B cell (primary cell): Measurements from ENCODE around the gene C20orf204. TPM values are rescaled to one million over a fixed set of nuclear protein-coding genes. Genes with fewer than 3 reads are reported as not detected.

ENCODE experiments used
- ATAC-seq: fragments of 200-7000 bp; cut with Tn5 transposase; one replicate; pipeline ENCODE4 v1.10.0; 2021; ENCODE audit warnings: low read depth, mild to moderate bottlenecking, moderate number of reproducible peaks, moderate library complexity
- CTCF ChIA-PET: fragments of 350-600 bp; sonication (Branson Sonifier 250); formaldehyde crosslinking; loops from one replicate; lab custom pipeline; 2021; ENCODE audit warnings: antibody characterized with exemption, inconsistent platforms; lab: Charles Lee
- POLR2A ChIA-PET: fragments of 350-600 bp; sonication (Branson Sonifier 250); formaldehyde crosslinking; loops from one replicate; lab custom pipeline; 2021; ENCODE audit warnings: antibody characterized with exemption; lab: Charles Lee
- DNase-seq: peaks from one replicate; pipeline ENCODE4 v3.0.0; 2013
- H2AFZ ChIP-seq: 2 replicates; pipeline ENCODE4 v1.6.1; 2012; ENCODE audit warnings: mild to moderate bottlenecking, low read depth, low read length; ENCODE audit not compliant: insufficient read depth, poor library complexity, severe bottlenecking
- H3K27ac ChIP-seq, 2 donors: 1 replicate in 1 of 2; 2 replicates in 1 of 2; pipeline ENCODE4 v1.5.1; 2012 to 2013; ENCODE audit warnings: low read length in 2 of 2, mild to moderate bottlenecking in 2 of 2, moderate library complexity in 1 of 2
- H3K27me3 ChIP-seq, 4 experiments: fragments of 200-600 bp in 1 of 4; sonication (generic) in 1 of 4; replicated peaks in 1 of 4; 1 replicate in 2 of 4; 2 replicates in 2 of 4; pipeline versions ENCODE4 v1.6.1 to v1.7.0; 2013 to 2016; ENCODE audit warnings: low read length in 3 of 4, mild to moderate bottlenecking in 2 of 4, mixed read lengths in 1 of 4, moderate library complexity in 1 of 4; ENCODE audit not compliant: insufficient read depth in 4 of 4, control insufficient read depth in 3 of 4; ENCODE audit errors: control extremely low read depth in 1 of 4
- H3K36me3 ChIP-seq, 2 experiments: replicated peaks in 1 of 2; 1 replicate in 1 of 2; 2 replicates in 1 of 2; pipeline versions ENCODE4 v1.6.1 to v1.7.1; 2013; ENCODE audit warnings: low read length in 1 of 2; ENCODE audit not compliant: insufficient read depth in 2 of 2, control insufficient read depth in 1 of 2; ENCODE audit errors: control extremely low read depth in 1 of 2, extremely low read depth in 1 of 2
- H3K4me1 ChIP-seq, 2 donors: fragments of 200-600 bp in 1 of 2; sonication (generic) in 1 of 2; 1 replicate in 1 of 2; 2 replicates in 1 of 2; pipeline versions ENCODE4 v1.5.1 to v1.6.1; 2013 to 2017; ENCODE audit warnings: low read length in 2 of 2; ENCODE audit not compliant: control insufficient read depth in 2 of 2, insufficient read depth in 2 of 2
- H3K4me2 ChIP-seq: replicated peaks from 2 replicates; pipeline ENCODE3; 2012; ENCODE audit warnings: mild to moderate bottlenecking, low read depth, low read length; ENCODE audit not compliant: poor library complexity, severe bottlenecking
- H3K4me3 ChIP-seq, 5 experiments: fragments of 200-600 bp in 1 of 5; sonication (generic) in 1 of 5; 1 replicate in 3 of 5; 2 replicates in 2 of 5; pipeline versions ENCODE4 v1.5.1 to v1.7.0; 2011 to 2016; ENCODE audit warnings: low read length in 4 of 5, mild to moderate bottlenecking in 4 of 5, low read depth in 2 of 5, control low read depth in 1 of 5, moderate library complexity in 1 of 5; ENCODE audit not compliant: insufficient read depth in 1 of 5; ENCODE audit errors: control extremely low read depth in 1 of 5, extremely low read depth in 1 of 5
- H3K79me2 ChIP-seq: fragments of 200-600 bp; sonication (generic); one replicate; pipeline ENCODE4 v1.6.0; 2016; ENCODE audit warnings: low read length; ENCODE audit not compliant: control insufficient read depth, insufficient read depth
- H3K9ac ChIP-seq: fragments of 200-600 bp; sonication (generic); 2 replicates; pipeline ENCODE4 v1.6.1; 2017; ENCODE audit warnings: mild to moderate bottlenecking, low read length, moderate library complexity
- H3K9me3 ChIP-seq, 3 donors: one replicate each; pipeline versions ENCODE4 v1.6.1 to v1.7.1; 2013; ENCODE audit warnings: low read length in 2 of 3; ENCODE audit not compliant: control insufficient read depth in 2 of 3, insufficient read depth in 1 of 3; ENCODE audit errors: control extremely low read depth in 1 of 3
- H4K20me1 ChIP-seq: 2 replicates; pipeline ENCODE4 v1.6.0; 2012; ENCODE audit warnings: mild to moderate bottlenecking, low read length; ENCODE audit not compliant: insufficient read depth, control insufficient read depth, poor library complexity, severe bottlenecking
- H3K27ac Mint-ChIP-seq: one replicate; pipeline ENCODE4 v1.8.0; 2021; ENCODE audit warnings: mixed read lengths
- H3K27me3 Mint-ChIP-seq: one replicate; pipeline ENCODE4 v1.8.0; 2021; ENCODE audit warnings: mixed read lengths
- H3K4me1 Mint-ChIP-seq: one replicate; pipeline ENCODE4 v1.8.0; 2021; ENCODE audit warnings: mixed read lengths
- H3K4me3 Mint-ChIP-seq: one replicate; pipeline ENCODE4 v1.8.0; 2021; ENCODE audit warnings: mixed read lengths
- H3K9me3 Mint-ChIP-seq: one replicate; pipeline ENCODE4 v1.8.0; 2022; ENCODE audit warnings: mixed read lengths; ENCODE audit not compliant: insufficient read depth
- EZH2 ChIP-seq: IDR thresholded peaks from 2 replicates; pipeline ENCODE4 v1.6.1; 2012; ENCODE audit warnings: borderline replicate concordance, low read depth, mild to moderate bottlenecking, moderate library complexity, low read length; ENCODE audit not compliant: insufficient read depth, poor library complexity, severe bottlenecking
- WGBS: methylation state at CpG from one replicate; pipeline ENCODE4 v1.1.5; 2013; ENCODE audit warnings: missing lambda C conversion rate; ENCODE audit not compliant: insufficient coverage; 5-methylcytosine and 5-hydroxymethylcytosine counted together
- intact Hi-C: fragments of 100-400 bp; cut with micrococcal nuclease; formaldehyde crosslinking; loops from one replicate; pipeline ENCODE4 v1.10.0; 2022
- polyA plus RNA-seq: library from polyadenylated mRNA; depleted of rRNA; stranded (reverse); fragments of >200 nt; gene quantifications from 2 replicates; pipeline ENCODE4 v1.2.3, GENCODE V29; 2012
- total RNA-seq, 2 donors: library from RNA; stranded (reverse); fragments of 120-200 nt in 1 of 2; gene quantifications; 1 replicate in 1 of 2; 2 replicates in 1 of 2; pipeline versions ENCODE4 v1.2.3 to v1.2.4, GENCODE V29; 2013 to 2022
- TF ChIP-seq, protein P1 (sequence below): fragments of 200-600 bp; IDR thresholded peaks from one replicate; pipeline ENCODE4 v1.8.0; 2022; ENCODE audit warnings: antibody characterized with exemption, mild to moderate bottlenecking

C20orf204 gene
- total and polyA plus RNA-seq, 2 donors (not counting 1 experiment from before 2014, with no cell fraction given), result 0.24 to 2.5 TPM

GRCh38 chr20:64022671-64023360, 13.2 kb upstream of the C20orf204 start:
- Histone ChIP-seq H3K27me3 (no peaks in the 10 kb centered on the region), H3K4me1 (no peaks in the 10 kb centered on the region), H3K27ac (no peak overlapping the region), H3K36me3 (peaks cover 3 to 86% of the 10 kb centered on the region in 2 experiments), H2AFZ (no peak overlapping the region), H3K4me2 (no peak overlapping the region), H3K9ac (no peak overlapping the region), H3K9me3 (no peaks in the 10 kb centered on the region), H3K4me3 (no peak overlapping the region), H4K20me1 (peaks cover 60% of the 10 kb centered on the region), H3K79me2 (peaks cover 31% of the 10 kb centered on the region)
- H3K27me3 Mint-ChIP-seq, result no peaks in the 10 kb centered on the region
- no peak overlapping the region for H3K4me3 Mint-ChIP-seq
- POLR2A ChIA-PET, result no interaction called here
- no peaks in the 10 kb centered on the region for H3K9me3 Mint-ChIP-seq
- intact Hi-C loops, result no loop called here
- ATAC-seq (no peak), DNase-seq (no peak)
- H3K27ac Mint-ChIP-seq, result no peak overlapping the region
- TF ChIP-seq EZH2, result no peak
- TF ChIP-seq, protein P1, sequence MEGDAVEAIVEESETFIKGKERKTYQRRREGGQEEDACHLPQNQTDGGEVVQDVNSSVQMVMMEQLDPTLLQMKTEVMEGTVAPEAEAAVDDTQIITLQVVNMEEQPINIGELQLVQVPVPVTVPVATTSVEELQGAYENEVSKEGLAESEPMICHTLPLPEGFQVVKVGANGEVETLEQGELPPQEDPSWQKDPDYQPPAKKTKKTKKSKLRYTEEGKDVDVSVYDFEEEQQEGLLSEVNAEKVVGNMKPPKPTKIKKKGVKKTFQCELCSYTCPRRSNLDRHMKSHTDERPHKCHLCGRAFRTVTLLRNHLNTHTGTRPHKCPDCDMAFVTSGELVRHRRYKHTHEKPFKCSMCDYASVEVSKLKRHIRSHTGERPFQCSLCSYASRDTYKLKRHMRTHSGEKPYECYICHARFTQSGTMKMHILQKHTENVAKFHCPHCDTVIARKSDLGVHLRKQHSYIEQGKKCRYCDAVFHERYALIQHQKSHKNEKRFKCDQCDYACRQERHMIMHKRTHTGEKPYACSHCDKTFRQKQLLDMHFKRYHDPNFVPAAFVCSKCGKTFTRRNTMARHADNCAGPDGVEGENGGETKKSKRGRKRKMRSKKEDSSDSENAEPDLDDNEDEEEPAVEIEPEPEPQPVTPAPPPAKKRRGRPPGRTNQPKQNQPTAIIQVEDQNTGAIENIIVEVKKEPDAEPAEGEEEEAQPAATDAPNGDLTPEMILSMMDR, result no peak
- over 99% methylated on average over 16 of the region's 17 CpGs for WGBS
- CTCF ChIA-PET, result no interaction called here
- H3K4me1 Mint-ChIP-seq, result no peaks in the 10 kb centered on the region

GRCh38 chr20:64023361-64024140, 12.4 kb upstream of the C20orf204 start:
- no peaks in the 10 kb centered on the region for H3K27me3 Mint-ChIP-seq
- H3K4me1 Mint-ChIP-seq, result no peaks in the 10 kb centered on the region
- Histone ChIP-seq H3K9ac (no peak overlapping the region), H3K27me3 (no peaks in the 10 kb centered on the region), H3K36me3 (peaks cover 3 to 87% of the 10 kb centered on the region in 2 experiments), H3K4me3 (no peak overlapping the region), H3K4me2 (no peak overlapping the region), H2AFZ (no peak overlapping the region), H3K27ac (no peak overlapping the region), H3K9me3 (no peaks in the 10 kb centered on the region), H4K20me1 (peaks cover 64% of the 10 kb centered on the region), H3K4me1 (no peaks in the 10 kb centered on the region), H3K79me2 (peaks cover 31% of the 10 kb centered on the region)
- no peaks in the 10 kb centered on the region for H3K9me3 Mint-ChIP-seq
- ATAC-seq (no peak), DNase-seq (no peak)
- ChIA-PET CTCF (interaction anchor here (0.8 kb wide), 1 partner anchor 321 kb away, joined by 3 read pairs; no protein-coding TSS in a partner anchor), POLR2A (no interaction called here)
- no peak overlapping the region for H3K27ac Mint-ChIP-seq
- TF ChIP-seq, protein P1, result no peak
- no peak for TF ChIP-seq EZH2
- H3K4me3 Mint-ChIP-seq, result no peak overlapping the region
- over 99% methylated on average over 12 of the region's 15 CpGs for WGBS
- intact Hi-C loops, result no loop called here
